ENCODE results near the gene SEMA3E. TPM values are rescaled to one million over a fixed set of nuclear protein-coding genes. Genes with fewer than 3 reads are reported as not detected.

SEMA3E gene
- total RNA-seq, 2 experiments from 2014 or later = not detected

DNA sequence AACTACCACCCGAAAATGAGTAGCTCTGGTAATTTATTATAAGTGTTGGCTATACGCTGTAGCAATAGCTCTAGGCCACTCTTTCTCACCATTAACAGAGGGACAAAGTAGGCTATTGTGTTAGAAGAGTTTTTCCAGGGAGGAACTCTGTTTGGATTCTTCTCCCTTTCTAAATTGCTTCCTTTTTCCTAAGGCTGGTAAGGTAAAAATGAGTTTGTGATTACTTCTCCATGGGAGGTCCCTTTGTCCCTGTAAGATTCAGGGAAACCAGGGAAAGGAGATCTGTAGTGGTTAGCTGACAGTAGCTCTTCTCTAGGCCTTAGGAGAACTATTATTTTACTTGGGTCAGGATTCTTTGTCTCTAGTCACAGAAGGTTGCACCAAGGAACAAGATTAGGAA is 23.2 kb upstream of the SEMA3E start:
- Mint-ChIP-seq H3K4me1 (ENCODE audit: low read depth) (no peaks in the 10 kb centered on the region), H3K27me3 (no peaks in the 10 kb centered on the region), H3K9me3 (peaks cover 3% of the 10 kb centered on the region), H3K4me3 (no peak overlapping the region), H3K36me3 (no peaks in the 10 kb centered on the region), H3K27ac (no peak overlapping the region)
- no peak for DNase-seq
- ChIA-PET POLR2A (no interaction called here), CTCF (no interaction called here)
- intact Hi-C loops (cut with micrococcal nuclease) = no loop called here

GRCh38 chr7:83663131-83663530 is 14.2 kb upstream of the SEMA3E start:
- Mint-ChIP-seq H3K9me3 (peaks cover 5% of the 10 kb centered on the region), H3K27me3 (no peaks in the 10 kb centered on the region), H3K36me3 (no peaks in the 10 kb centered on the region), H3K27ac (no peak overlapping the region), H3K4me3 (no peak overlapping the region), H3K4me1 (ENCODE audit: low read depth) (no peaks in the 10 kb centered on the region)
- ChIA-PET CTCF (no interaction called here), POLR2A (no interaction called here)
- no peak for DNase-seq
- intact Hi-C loops (cut with micrococcal nuclease) = no loop called here

DNA sequence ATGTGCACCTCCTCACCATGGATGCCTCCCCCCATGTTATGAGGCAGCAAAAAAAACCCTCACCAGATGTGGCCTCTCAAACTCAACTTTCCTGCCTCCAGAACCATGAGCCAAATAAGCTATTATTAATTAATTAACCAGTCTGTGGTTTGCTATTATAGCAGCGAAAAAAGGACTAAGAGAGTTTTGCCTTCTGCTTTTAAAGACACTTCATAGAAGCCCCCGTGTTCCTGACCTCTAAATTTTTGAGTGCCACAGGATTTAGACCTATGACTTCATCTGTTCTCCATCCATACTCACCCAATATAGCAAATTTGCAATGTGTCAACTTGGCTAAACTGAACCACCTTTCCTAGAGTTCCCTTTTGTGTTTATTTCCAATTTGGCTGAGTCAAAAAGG is 9.2 kb upstream of the SEMA3E start:
- ChIA-PET CTCF (no interaction called here), POLR2A (no interaction called here)
- intact Hi-C loops (cut with micrococcal nuclease) = no loop called here
- Mint-ChIP-seq H3K27me3 (no peaks in the 10 kb centered on the region), H3K36me3 (no peaks in the 10 kb centered on the region), H3K4me3 (no peak overlapping the region), H3K4me1 (ENCODE audit: low read depth) (no peaks in the 10 kb centered on the region), H3K9me3 (peaks cover 2% of the 10 kb centered on the region), H3K27ac (no peak overlapping the region)
- DNase-seq = no peak

DNA sequence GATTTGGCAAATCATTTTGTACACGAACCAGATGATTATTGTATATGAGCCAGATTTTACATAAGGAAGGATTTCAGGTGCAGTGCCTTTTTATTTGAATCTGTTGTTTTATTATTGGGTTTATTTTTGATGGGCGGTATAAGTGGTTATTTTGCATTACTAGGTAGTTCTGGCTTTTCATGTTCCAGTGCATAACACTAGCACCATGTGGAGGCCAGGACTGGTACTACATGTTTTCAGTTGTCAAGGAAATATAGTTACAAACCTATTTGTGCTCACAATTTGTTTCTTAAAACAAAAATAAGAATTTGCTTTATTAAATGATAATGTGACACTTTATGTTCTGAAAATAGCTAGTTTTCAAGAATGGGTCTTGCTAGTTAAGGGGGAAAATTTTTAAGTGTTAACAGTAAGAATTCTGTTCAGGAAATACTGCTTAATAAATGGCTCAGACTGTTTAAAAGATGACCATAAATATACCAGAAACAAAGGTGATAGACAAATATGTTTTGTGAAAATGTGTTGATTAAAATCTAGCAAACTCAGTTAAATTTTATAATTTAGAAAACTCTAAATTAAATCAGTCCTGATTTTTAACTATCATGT is 7.1 kb upstream of the SEMA3E start:
- Mint-ChIP-seq H3K27ac (no peak overlapping the region), H3K9me3 (no peaks in the 10 kb centered on the region), H3K36me3 (no peaks in the 10 kb centered on the region), H3K27me3 (no peaks in the 10 kb centered on the region), H3K4me3 (no peak overlapping the region), H3K4me1 (ENCODE audit: low read depth) (no peaks in the 10 kb centered on the region)
- ChIA-PET POLR2A (no interaction called here), CTCF (no interaction called here)
- no peak for DNase-seq
- intact Hi-C loops (cut with micrococcal nuclease) = loop anchor here (2.0 kb wide), 1 partner anchor 245 kb away; no protein-coding TSS in a partner anchor

DNA sequence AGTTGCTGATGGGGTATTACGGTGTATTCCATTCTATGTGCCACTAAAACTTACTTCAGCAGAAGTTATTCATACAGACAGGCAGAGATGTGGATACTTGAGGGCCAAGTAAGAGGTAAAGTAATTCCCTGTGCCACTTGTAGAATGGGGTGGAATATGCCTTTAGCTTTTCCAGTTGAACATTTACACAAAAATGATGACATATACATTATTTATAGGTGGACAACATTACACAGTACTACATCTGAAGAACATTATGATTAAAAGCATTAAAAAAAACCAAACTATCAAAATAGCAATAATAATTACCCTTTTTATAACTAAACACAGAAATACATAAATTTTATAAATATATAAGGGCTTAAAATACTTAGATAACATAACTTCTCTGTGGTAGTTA is 3.5 kb upstream of the SEMA3E start:
- Mint-ChIP-seq H3K4me1 (ENCODE audit: low read depth) (no peaks in the 10 kb centered on the region), H3K36me3 (no peaks in the 10 kb centered on the region), H3K27me3 (peaks cover 4% of the 10 kb centered on the region), H3K4me3 (no peak overlapping the region), H3K9me3 (no peaks in the 10 kb centered on the region), H3K27ac (no peak overlapping the region)
- ChIA-PET POLR2A (no interaction called here), CTCF (no interaction called here)
- intact Hi-C loops (cut with micrococcal nuclease) = no loop called here
- DNase-seq = no peak

- no peak for DNase-seq
- Mint-ChIP-seq H3K36me3 (no peaks in the 10 kb centered on the region), H3K9me3 (no peaks in the 10 kb centered on the region), H3K27ac (no peak overlapping the region), H3K4me3 (no peak overlapping the region), H3K4me1 (ENCODE audit: low read depth) (no peaks in the 10 kb centered on the region), H3K27me3 (peaks cover 4% of the 10 kb centered on the region)
- CTCF ChIA-PET = no interaction called here
- intact Hi-C loops (cut with micrococcal nuclease) = no loop called here
- POLR2A ChIA-PET = no interaction called here
These were observed 762 bp upstream of the SEMA3E start for GRCh38 chr7:83649701-83650100.

DNA sequence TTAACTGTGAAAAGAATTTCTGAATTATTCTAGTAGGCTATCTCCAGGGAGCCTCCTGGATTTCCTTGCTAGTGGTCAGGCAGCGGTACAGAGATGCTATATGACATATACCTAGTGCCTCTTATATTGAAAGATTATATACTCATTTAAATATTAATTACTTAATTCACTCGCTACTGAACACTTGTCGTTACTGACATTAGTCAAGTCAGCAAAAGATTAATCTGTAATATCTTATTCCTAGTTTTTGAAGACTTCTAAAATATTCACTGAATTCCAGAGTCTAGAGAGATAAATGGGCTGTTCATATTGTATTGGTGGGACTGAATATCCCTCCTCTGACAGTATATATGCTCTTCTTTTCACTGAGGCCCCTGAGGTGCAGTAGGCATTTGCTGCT is 2.9 kb downstream of the SEMA3E start:
- Mint-ChIP-seq H3K4me3 (no peak overlapping the region), H3K27me3 (peaks cover 4% of the 10 kb centered on the region), H3K4me1 (ENCODE audit: low read depth) (no peaks in the 10 kb centered on the region), H3K9me3 (no peaks in the 10 kb centered on the region), H3K27ac (no peak overlapping the region), H3K36me3 (no peaks in the 10 kb centered on the region)
- ChIA-PET CTCF (no interaction called here), POLR2A (no interaction called here)
- intact Hi-C loops (cut with micrococcal nuclease) = no loop called here
- no peak for DNase-seq

DNA sequence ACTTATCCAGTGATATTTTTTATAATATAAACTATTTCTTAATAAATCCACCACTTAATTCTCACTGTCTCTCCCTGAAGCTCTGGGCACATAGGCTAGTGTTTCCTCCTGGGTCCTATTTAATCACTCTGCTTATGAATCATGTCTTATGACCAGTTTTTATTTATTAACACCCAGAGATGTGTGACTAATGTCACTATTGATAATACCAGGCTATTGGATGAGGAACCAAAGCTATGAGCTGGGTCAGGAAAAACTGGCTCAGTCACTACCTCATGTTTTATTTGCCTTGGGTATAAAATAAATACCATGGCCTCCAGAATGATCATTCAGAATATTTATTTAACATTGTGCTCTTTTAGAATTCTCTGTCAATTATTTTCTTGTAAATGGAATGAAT is 5.2 kb downstream of the SEMA3E start:
- H3K27me3 Mint-ChIP-seq = peaks cover under 1% of the 10 kb centered on the region
- H3K27ac Mint-ChIP-seq = no peak overlapping the region
- H3K4me1 Mint-ChIP-seq (ENCODE audit: low read depth) = no peaks in the 10 kb centered on the region
- CTCF ChIA-PET = no interaction called here
- no peak overlapping the region for H3K4me3 Mint-ChIP-seq
- H3K9me3 Mint-ChIP-seq = no peaks in the 10 kb centered on the region
- intact Hi-C loops (cut with micrococcal nuclease) = no loop called here
- H3K36me3 Mint-ChIP-seq = no peaks in the 10 kb centered on the region
- POLR2A ChIA-PET = no interaction called here
- DNase-seq = no peak

DNA sequence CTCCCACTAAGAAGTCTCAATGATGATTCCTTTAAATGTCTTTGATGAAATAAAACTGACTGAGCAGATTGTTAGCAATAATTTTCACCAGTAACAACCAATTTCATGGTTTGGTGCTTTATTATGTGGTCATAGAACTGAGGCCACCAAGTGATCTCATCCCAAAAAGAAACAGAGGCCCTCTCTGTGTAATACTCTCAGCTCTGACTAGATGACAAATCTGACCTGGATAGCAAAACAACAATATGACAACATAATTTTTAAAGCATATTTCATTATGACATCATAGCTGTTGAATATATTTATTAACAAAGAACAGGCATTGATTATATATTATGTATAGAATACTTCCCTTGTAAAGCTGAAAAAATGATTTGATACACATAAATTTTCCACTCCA is 5.9 kb downstream of the SEMA3E start:
- ChIA-PET CTCF (no interaction called here), POLR2A (no interaction called here)
- no peaks in the 10 kb centered on the region for H3K36me3 Mint-ChIP-seq
- intact Hi-C loops (cut with micrococcal nuclease) = no loop called here
- H3K27me3 Mint-ChIP-seq = no peaks in the 10 kb centered on the region
- H3K4me1 Mint-ChIP-seq (ENCODE audit: low read depth) = no peaks in the 10 kb centered on the region
- DNase-seq = no peak
- no peaks in the 10 kb centered on the region for H3K9me3 Mint-ChIP-seq
- H3K4me3 Mint-ChIP-seq = no peak overlapping the region
- no peak overlapping the region for H3K27ac Mint-ChIP-seq

DNA sequence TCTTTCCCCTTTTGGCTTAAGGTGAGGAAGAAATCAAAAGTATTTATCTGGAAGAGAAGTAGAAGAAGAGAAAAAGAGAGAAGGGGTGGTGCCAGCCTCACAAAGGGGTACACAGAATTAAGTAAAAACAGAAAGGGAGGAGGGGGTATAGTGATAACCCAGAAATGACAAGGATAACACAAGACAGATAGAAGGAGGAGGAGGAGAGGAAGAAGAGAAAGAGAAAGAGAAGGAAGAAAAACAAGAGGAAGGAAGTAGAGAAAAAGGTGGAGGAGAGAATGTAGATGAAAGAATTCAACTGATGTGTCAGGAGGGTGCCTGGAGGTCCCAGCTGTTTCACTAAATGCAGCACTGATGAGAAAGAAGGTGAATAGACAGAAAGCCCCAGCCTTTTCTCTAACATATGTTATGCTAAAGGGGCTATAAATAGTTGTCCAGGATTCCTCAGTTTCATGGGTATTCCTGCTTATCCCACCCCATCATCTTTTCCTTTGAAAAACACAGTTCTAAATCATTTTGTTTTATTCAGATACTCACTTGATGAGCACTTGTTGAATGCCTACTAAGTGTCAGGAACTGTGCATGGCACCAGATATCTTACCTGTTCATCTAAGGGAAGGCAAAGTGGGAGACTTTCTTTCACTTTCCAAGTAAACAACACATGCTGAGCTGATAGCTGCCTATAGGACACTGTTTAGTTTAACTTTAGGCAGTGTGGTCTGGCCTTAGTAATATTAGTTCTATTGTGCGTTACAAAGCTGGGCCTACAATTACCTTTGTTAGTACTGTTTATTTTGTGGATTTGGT is 8.0 kb downstream of the SEMA3E start:
- CTCF ChIA-PET = no interaction called here

GRCh38 chr7:83640240-83640639 is 8.7 kb downstream of the SEMA3E start:
- Mint-ChIP-seq H3K27ac (no peak overlapping the region), H3K27me3 (no peaks in the 10 kb centered on the region), H3K36me3 (no peaks in the 10 kb centered on the region), H3K4me1 (ENCODE audit: low read depth) (no peaks in the 10 kb centered on the region), H3K9me3 (no peaks in the 10 kb centered on the region), H3K4me3 (no peak overlapping the region)
- ChIA-PET CTCF (no interaction called here), POLR2A (no interaction called here)
- DNase-seq = no peak
- intact Hi-C loops (cut with micrococcal nuclease) = no loop called here

More for the DNA sequence above, 8.0 kb downstream of the SEMA3E start:
- Mint-ChIP-seq H3K27me3 (no peaks in the 10 kb centered on the region), H3K9me3 (no peaks in the 10 kb centered on the region), H3K27ac (no peak overlapping the region), H3K36me3 (no peaks in the 10 kb centered on the region), H3K4me1 (ENCODE audit: low read depth) (no peaks in the 10 kb centered on the region), H3K4me3 (no peak overlapping the region)
- DNase-seq = no peak
- intact Hi-C loops (cut with micrococcal nuclease) = no loop called here
- POLR2A ChIA-PET = no interaction called here

GRCh38 chr7:83633516-83633915 is 15.4 kb downstream of the SEMA3E start:
- POLR2A ChIA-PET = no interaction called here
- Mint-ChIP-seq H3K36me3 (no peaks in the 10 kb centered on the region), H3K9me3 (peaks cover 5% of the 10 kb centered on the region), H3K27me3 (no peaks in the 10 kb centered on the region), H3K4me3 (no peak overlapping the region), H3K27ac (no peak overlapping the region), H3K4me1 (ENCODE audit: low read depth) (no peaks in the 10 kb centered on the region)
- CTCF ChIA-PET = no interaction called here
- intact Hi-C loops (cut with micrococcal nuclease) = no loop called here
- DNase-seq = no peak

GRCh38 chr7:83629117-83629880 is 19.6 kb downstream of the SEMA3E start:
- DNase-seq = no peak
- H3K27ac Mint-ChIP-seq = no peak overlapping the region
- intact Hi-C loops (cut with micrococcal nuclease) = no loop called here
- H3K9me3 Mint-ChIP-seq = peaks cover 15% of the 10 kb centered on the region
- ChIA-PET POLR2A (no interaction called here), CTCF (no interaction called here)
- H3K4me1 Mint-ChIP-seq (ENCODE audit: low read depth) = no peaks in the 10 kb centered on the region
- H3K36me3 Mint-ChIP-seq = no peaks in the 10 kb centered on the region
- no peaks in the 10 kb centered on the region for H3K27me3 Mint-ChIP-seq
- H3K4me3 Mint-ChIP-seq = no peak overlapping the region

Measured in activated CD4-positive, alpha-beta memory T cell treated with anti-CD3 and anti-CD28 coated beads for 36 hours (primary cell).